CD1c-positive myeloid dendritic cell (primary cell): ENCODE data around the gene EFCAB11.
A peak's percentile ranks its signal among the peaks of the same experiment; 100 is the strongest.

ENCODE experiments used
- DNase-seq: peaks from one replicate; pipeline ENCODE4 v3.0.0-alpha.2; 2016; ENCODE audit errors: extremely low spot score

The EFCAB11 gene

GRCh38 chr14:89767861-89768268 lies 186.7 kb downstream of the EFCAB11 start:
- DNase-seq = peak; percentile 76

GRCh38 chr14:89767131-89767530 lies 187.4 kb downstream of the EFCAB11 start:
- DNase-seq = no peak

GRCh38 chr14:89765346-89765745 lies 189.2 kb downstream of the EFCAB11 start:
- DNase-seq = no peak

- no peak for DNase-seq
Observed at GRCh38 chr14:89760086-89760485, 194.4 kb downstream of the EFCAB11 start.

- DNase-seq = no peak
Observed at GRCh38 chr14:89757313-89757939, 197.1 kb downstream of the EFCAB11 start.

GRCh38 chr14:89755816-89756215 lies 198.7 kb downstream of the EFCAB11 start:
- no peak for DNase-seq

GRCh38 chr14:89753828-89754412 lies 200.6 kb downstream of the EFCAB11 start:
- DNase-seq = no peak

- DNase-seq = no peak
Observed at GRCh38 chr14:89750908-89751392, 203.6 kb downstream of the EFCAB11 start.

- DNase-seq = no peak
Observed at GRCh38 chr14:89750281-89750755, 204.2 kb downstream of the EFCAB11 start.

- peak; percentile 41 for DNase-seq
Observed at GRCh38 chr14:89748004-89748403, 206.5 kb downstream of the EFCAB11 start.

GRCh38 chr14:89747126-89747525 lies 207.4 kb downstream of the EFCAB11 start:
- no peak for DNase-seq

GRCh38 chr14:89746654-89747053 lies 207.9 kb downstream of the EFCAB11 start:
- no peak for DNase-seq

GRCh38 chr14:89746135-89746534 lies 208.4 kb downstream of the EFCAB11 start:
- DNase-seq = no peak
